Measurements from ENCODE around the gene IDI1. TPM values are rescaled to one million over a fixed set of nuclear protein-coding genes. Genes with fewer than 3 reads are reported as not detected.

The IDI1 gene
- total and polyA plus RNA-seq, 2 of the 13 experiments (the other 11 are each of a cell fraction or from before 2014, with no cell fraction given): 44.4 to 145 TPM

- no peak for TF ChIP-seq PBX3 (CRISPR knock-in tag; IDR thresholded peaks at IDR 0.05; ENCODE audit: borderline replicate concordance)
- peak; percentile 96 for TF ChIP-seq PHF8 (CRISPR knock-in tag; IDR thresholded peaks at IDR 0.05)
- no peak for TF ChIP-seq ZNF614 (CRISPR knock-in tag; IDR thresholded peaks at IDR 0.05; ENCODE audit: borderline replicate concordance)
- peak; percentile 75 for TF ChIP-seq SPEN (CRISPR knock-in tag; IDR thresholded peaks at IDR 0.05; ENCODE audit: low read depth)
- TF ChIP-seq ZNF281 (CRISPR knock-in tag; IDR thresholded peaks at IDR 0.05; ENCODE audit: borderline replicate concordance): no peak
- no peak for TF ChIP-seq SATB2 (CRISPR knock-in tag; IDR thresholded peaks at IDR 0.05)
- no peak for TF ChIP-seq NFIC (IDR thresholded peaks at IDR 0.05; ENCODE audit: low read length)
- TF ChIP-seq HNF1B (CRISPR knock-in tag; IDR thresholded peaks at IDR 0.05): 0 out of 2 replicates have a peak, but pooled peaks have one; percentile 12
- no peak; the same call in 1 of the 2 replicates for TF ChIP-seq ZNF792 (CRISPR knock-in tag; IDR thresholded peaks at IDR 0.05)
- TF ChIP-seq PBX2 (CRISPR knock-in tag; IDR thresholded peaks at IDR 0.05): no peak
- no peak for TF ChIP-seq ZNF775 (CRISPR knock-in tag; IDR thresholded peaks at IDR 0.05; ENCODE audit: borderline replicate concordance)
- no peak for TF ChIP-seq ZSCAN5A (CRISPR knock-in tag; IDR thresholded peaks at IDR 0.05; ENCODE audit: borderline replicate concordance)
- peak; percentile 32 for TF ChIP-seq ZEB1 (IDR thresholded peaks at IDR 0.05; ENCODE audit: insufficient replicate concordance, low read depth)
- TF ChIP-seq SMAD1 (CRISPR knock-in tag; IDR thresholded peaks at IDR 0.05; ENCODE audit: borderline replicate concordance, low read depth): 0 out of 2 replicates have a peak, but pooled peaks have one; percentile 56
- TF ChIP-seq ZNF264 (CRISPR knock-in tag; IDR thresholded peaks at IDR 0.05): no peak
- no peak for TF ChIP-seq STAT5B (CRISPR knock-in tag; IDR thresholded peaks at IDR 0.05)
- peak; percentile 49 for TF ChIP-seq ZNF891 (CRISPR knock-in tag; IDR thresholded peaks at IDR 0.05)
- TF ChIP-seq TBX2 (CRISPR knock-in tag; IDR thresholded peaks at IDR 0.05; ENCODE audit: borderline replicate concordance): peak; percentile 80
- no peak for TF ChIP-seq RBM22 (optimal IDR thresholded peaks at IDR 0.05; ENCODE audit: low read length)
- TF ChIP-seq MYC (CRISPR knock-in tag; IDR thresholded peaks at IDR 0.05; ENCODE audit: borderline replicate concordance): peak; percentile 54; the same call in 1 of the 2 replicates
- no peak; the same call in 1 of the 2 replicates for TF ChIP-seq CHD2 (IDR thresholded peaks at IDR 0.05; ENCODE audit: low read depth, low read length)
- peak; percentile 98 for TF ChIP-seq NR2C2 (CRISPR knock-in tag; IDR thresholded peaks at IDR 0.05; ENCODE audit: borderline replicate concordance)
Observed at GRCh38 chr10:1056326-1057105, 7.6 kb upstream of the IDI1 start, which contains the start of gene WDR37 (continued).
